Measurements from ENCODE around the gene CHST5. TPM values are rescaled to one million over a fixed set of nuclear protein-coding genes. Genes with fewer than 3 reads are reported as not detected.

Gene CHST5
- total and polyA plus RNA-seq, 9 of the 15 experiments (the other 6 are each of a cell fraction or from before 2014, with no cell fraction given) = 0.06 to 0.21 (median 0.14) TPM; not detected in 5

DNA sequence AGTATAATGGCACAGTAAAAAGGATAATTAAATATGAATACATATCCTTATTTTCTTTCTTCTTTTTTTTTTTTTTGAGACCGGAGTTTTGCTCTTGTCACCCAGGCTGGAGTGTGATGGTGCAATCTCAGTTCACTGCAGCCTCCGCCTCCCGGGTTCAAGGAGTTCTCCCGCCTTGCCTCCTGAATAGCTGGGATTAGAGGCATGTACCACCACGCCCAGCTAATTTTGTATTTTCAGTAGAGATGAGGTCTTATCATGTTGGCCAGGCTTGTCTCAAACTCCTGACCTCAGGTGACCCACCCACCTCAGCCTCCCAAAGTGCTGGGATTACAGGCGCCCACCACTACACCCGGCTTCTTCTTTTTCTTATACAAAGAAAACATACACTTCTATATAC lies 42.3 kb upstream of the CHST5 start (continued):
- TF ChIP-seq ZNF699 (CRISPR knock-in tag; IDR thresholded peaks at IDR 0.05; ENCODE audit: insufficient replicate concordance) (no peak), SOX6 (IDR thresholded peaks at IDR 0.05) (peak; percentile 48; the same call in 1 of the 2 replicates), ZBTB7A (IDR thresholded peaks at IDR 0.05; ENCODE audit: borderline replicate concordance, control insufficient read depth, low read depth, low read length) (no peak), ZNF57 (CRISPR knock-in tag; IDR thresholded peaks at IDR 0.05) (no peak), SRSF1 (IDR thresholded peaks at IDR 0.05; ENCODE audit: low read depth, low read length) (no peak), MCM2 (IDR thresholded peaks at IDR 0.05; ENCODE audit: low read depth) (no peak), HEY1 (CRISPR knock-in tag; IDR thresholded peaks at IDR 0.05; ENCODE audit: borderline replicate concordance) (no peak), SIX5 (IDR thresholded peaks at IDR 0.05; ENCODE audit: borderline replicate concordance in 1 of 2, insufficient read depth in 1 of 2, low read depth in 1 of 2, low read length in 2 of 2) (no peak), SAFB2 (IDR thresholded peaks at IDR 0.05; ENCODE audit: borderline replicate concordance, low read depth, low read length, severe bottlenecking) (no peak), SMARCE1 (IDR thresholded peaks at IDR 0.05) (peak; percentile 66; the same call in 1 of the 2 replicates), NCOR1 (IDR thresholded peaks at IDR 0.05) (peak; percentile 84), COPS2 (conservative IDR thresholded peaks at IDR 0.05) (no peak), ZNF75A (CRISPR knock-in tag; IDR thresholded peaks at IDR 0.05) (no peak), ZNF79 (CRISPR knock-in tag; IDR thresholded peaks at IDR 0.05; ENCODE audit: low read depth) (no peak)
- TF ChIP-seq, protein P1, sequence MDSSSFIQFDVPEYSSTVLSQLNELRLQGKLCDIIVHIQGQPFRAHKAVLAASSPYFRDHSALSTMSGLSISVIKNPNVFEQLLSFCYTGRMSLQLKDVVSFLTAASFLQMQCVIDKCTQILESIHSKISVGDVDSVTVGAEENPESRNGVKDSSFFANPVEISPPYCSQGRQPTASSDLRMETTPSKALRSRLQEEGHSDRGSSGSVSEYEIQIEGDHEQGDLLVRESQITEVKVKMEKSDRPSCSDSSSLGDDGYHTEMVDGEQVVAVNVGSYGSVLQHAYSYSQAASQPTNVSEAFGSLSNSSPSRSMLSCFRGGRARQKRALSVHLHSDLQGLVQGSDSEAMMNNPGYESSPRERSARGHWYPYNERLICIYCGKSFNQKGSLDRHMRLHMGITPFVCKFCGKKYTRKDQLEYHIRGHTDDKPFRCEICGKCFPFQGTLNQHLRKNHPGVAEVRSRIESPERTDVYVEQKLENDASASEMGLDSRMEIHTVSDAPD (CRISPR knock-in tag; IDR thresholded peaks at IDR 0.05) = no peak
- TF ChIP-seq, protein P2, sequence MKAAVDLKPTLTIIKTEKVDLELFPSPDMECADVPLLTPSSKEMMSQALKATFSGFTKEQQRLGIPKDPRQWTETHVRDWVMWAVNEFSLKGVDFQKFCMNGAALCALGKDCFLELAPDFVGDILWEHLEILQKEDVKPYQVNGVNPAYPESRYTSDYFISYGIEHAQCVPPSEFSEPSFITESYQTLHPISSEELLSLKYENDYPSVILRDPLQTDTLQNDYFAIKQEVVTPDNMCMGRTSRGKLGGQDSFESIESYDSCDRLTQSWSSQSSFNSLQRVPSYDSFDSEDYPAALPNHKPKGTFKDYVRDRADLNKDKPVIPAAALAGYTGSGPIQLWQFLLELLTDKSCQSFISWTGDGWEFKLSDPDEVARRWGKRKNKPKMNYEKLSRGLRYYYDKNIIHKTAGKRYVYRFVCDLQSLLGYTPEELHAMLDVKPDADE (conservative IDR thresholded peaks at IDR 0.05; ENCODE audit: control insufficient read depth, low read depth, low read length) = no peak
- TF ChIP-seq, protein P3, sequence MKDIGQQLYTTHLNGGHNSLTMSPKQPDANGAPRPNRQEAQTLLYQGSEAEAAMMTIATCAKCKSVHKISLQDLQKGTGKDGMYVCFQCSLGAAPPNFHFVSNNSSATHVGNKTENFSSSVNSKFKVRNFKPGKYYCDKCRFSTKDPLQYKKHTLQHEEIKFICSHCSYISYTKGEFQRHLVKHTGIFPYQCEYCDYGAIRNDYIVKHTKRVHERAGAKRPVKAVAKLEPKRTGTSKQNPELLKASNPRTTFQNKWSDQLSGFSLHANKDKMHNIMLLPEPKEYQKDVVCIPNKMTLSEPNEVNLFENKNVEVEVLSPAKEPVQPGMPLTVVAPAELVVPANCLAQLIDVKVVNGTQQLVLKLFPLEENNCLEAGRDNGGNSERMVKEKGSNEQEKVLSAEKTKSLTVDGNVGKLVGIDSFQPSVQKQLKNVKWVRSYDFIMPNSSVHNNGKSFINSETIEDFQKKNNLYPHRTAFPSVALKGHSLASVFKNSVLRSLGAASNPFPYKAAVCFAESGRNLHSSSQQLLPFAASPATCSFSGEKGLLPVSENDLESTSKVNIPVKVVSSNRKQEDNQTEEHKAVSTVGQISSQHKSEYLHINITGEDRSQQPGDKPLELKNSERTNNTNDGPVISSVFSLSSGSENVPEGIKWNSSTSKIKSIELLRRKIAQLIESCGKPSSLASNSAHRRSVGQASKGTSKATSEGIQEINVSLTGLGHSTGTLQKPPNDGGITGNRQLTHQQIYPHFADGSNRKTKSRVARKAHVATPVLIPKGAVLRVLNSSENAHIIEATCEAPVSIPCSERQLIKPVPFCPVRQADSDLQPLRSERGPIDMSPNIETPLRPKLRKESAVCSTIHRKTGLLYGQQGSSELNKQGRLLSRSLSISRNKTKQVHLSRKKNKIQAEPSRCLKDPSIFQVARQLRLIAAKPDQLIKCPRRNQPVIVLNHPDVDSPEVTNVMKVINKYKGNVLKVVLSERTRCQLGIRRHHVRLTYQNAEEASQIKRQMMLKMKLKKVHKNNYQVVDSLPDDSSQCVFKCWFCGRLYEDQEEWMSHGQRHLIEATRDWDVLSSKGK (CRISPR knock-in tag; IDR thresholded peaks at IDR 0.05) = no peak
- TF ChIP-seq, protein P4, sequence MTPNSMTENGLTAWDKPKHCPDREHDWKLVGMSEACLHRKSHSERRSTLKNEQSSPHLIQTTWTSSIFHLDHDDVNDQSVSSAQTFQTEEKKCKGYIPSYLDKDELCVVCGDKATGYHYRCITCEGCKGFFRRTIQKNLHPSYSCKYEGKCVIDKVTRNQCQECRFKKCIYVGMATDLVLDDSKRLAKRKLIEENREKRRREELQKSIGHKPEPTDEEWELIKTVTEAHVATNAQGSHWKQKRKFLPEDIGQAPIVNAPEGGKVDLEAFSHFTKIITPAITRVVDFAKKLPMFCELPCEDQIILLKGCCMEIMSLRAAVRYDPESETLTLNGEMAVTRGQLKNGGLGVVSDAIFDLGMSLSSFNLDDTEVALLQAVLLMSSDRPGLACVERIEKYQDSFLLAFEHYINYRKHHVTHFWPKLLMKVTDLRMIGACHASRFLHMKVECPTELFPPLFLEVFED (CRISPR knock-in tag; conservative IDR thresholded peaks at IDR 0.05) = no peak
- TF ChIP-seq, protein P5, sequence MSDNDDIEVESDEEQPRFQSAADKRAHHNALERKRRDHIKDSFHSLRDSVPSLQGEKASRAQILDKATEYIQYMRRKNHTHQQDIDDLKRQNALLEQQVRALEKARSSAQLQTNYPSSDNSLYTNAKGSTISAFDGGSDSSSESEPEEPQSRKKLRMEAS (CRISPR knock-in tag; IDR thresholded peaks at IDR 0.05) = no peak
- TF ChIP-seq, protein P6, sequence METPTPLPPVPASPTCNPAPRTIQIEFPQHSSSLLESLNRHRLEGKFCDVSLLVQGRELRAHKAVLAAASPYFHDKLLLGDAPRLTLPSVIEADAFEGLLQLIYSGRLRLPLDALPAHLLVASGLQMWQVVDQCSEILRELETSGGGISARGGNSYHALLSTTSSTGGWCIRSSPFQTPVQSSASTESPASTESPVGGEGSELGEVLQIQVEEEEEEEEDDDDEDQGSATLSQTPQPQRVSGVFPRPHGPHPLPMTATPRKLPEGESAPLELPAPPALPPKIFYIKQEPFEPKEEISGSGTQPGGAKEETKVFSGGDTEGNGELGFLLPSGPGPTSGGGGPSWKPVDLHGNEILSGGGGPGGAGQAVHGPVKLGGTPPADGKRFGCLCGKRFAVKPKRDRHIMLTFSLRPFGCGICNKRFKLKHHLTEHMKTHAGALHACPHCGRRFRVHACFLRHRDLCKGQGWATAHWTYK (CRISPR knock-in tag; IDR thresholded peaks at IDR 0.05) = no peak

All from K562 (cell line).